AG09319 (cell line): Measurements from ENCODE around the gene NR1D2.
"Not testable (repeated sequence)": the region's sequence is repeated elsewhere in the genome, so short reads cannot be mapped to it uniquely, and the experiment has no call there.

Experiments used
- DNase-seq: peaks from one replicate; pipeline ENCODE4 v3.0.0-alpha.2; 2010; ENCODE audit warnings: low read depth; ENCODE audit errors: extremely low read depth
- CTCF ChIP-seq: IDR thresholded peaks from 2 replicates; pipeline ENCODE4 v1.5.1; 2011; ENCODE audit warnings: low read depth, mild to moderate bottlenecking, inconsistent platforms, low read length, moderate library complexity

NR1D2 gene

GRCh38 chr3:23944861-23945662 is at the start of gene NR1D2:
TSS of gene NR1D2 (plus strand) at chr3:23945286. CDS start at chr3:23945579, 293 bp downstream.
- no peak for TF ChIP-seq CTCF
- DNase-seq, result peak; percentile 51

GRCh38 chr3:23900744-23901143 is 44.3 kb upstream of the NR1D2 start:
- no peak for DNase-seq
- no peak for TF ChIP-seq CTCF

DNA sequence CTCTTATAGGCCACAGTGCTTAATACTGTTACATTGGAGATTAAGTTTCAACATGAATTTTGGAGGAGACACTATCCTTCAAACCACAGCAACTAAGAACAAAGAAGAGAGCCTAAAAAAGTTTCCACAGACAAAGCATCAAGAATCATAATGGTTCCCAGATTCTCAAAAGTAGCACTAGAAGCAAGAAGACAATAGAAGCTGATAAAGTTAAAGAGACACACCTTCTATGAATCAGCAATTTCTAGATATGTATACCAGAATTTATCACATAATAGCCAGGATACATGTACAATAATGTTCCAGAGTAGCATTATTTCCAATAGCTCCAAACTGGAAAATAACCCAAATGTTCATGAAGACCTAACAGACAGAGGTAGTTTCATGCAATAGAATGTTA is 40.5 kb upstream of the NR1D2 start:
- no peak for DNase-seq

DNA sequence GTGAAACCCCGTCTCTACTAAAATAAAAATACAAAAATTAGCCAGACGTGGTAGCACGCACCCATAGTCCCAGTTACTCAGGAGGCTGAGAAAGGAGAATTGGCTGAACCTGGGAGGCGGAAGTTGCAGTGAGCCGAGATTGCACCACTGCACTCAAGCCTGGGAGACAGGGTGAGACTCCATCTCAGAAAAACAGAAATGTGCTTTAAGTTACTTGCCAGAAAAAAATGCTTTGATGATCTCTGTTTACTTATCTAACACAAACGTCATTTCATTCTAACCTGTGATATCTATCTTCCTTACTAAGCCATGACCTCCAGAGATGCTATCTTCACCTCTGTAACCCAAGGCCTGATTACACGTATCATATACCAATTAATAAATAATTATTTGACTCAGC is 35.7 kb upstream of the NR1D2 start:
- DNase-seq, result no peak
- no peak for TF ChIP-seq CTCF

More for the DNA sequence above, 40.5 kb upstream of the NR1D2 start:
- no peak for TF ChIP-seq CTCF

- no peak for DNase-seq
- no peak for TF ChIP-seq CTCF
Observed at GRCh38 chr3:23911397-23911796, 33.7 kb upstream of the NR1D2 start.

- DNase-seq, result not testable (repeated sequence)
Observed at GRCh38 chr3:23912335-23912734, 32.8 kb upstream of the NR1D2 start.

- no peak for DNase-seq
- TF ChIP-seq CTCF, result no peak
Observed at GRCh38 chr3:23913182-23913581, 31.9 kb upstream of the NR1D2 start.
